IPS-NIHi7 (cell line): ENCODE data around the gene UBN2.

ENCODE experiments used
- DNase-seq: peaks from one replicate; pipeline ENCODE4 v3.0.0; 2012; ENCODE audit warnings: mixed read lengths; ENCODE audit errors: extremely low spot score

The UBN2 gene

GRCh38 chr7:139231513-139232376, 708 bp downstream of the UBN2 start:
- peak; percentile 50 for DNase-seq

- no peak for DNase-seq
Measured at GRCh38 chr7:139232377-139232717, 1.3 kb downstream of the UBN2 start.

DNA sequence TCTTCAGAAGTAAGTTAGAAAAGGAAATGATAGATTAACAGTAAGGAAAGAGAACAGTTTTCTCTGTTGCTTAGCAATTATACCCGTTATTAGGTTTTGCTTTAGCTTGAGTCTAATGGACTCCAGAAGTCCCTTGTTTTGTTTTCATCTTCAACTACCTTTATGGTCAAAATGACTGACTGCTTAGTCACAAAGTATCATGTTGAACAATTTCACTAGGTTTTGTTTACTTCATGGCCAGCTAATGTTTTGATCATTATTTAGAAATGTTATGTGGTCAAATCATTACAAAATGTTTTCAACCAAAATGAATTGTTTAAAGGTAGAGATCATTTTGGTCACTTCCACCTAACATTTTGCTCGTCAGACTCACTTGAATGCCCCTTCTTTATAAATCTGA, 1.9 kb downstream of the UBN2 start:
- no peak for DNase-seq

- DNase-seq = no peak
Measured at GRCh38 chr7:139241258-139241657, 10.2 kb downstream of the UBN2 start.

DNA sequence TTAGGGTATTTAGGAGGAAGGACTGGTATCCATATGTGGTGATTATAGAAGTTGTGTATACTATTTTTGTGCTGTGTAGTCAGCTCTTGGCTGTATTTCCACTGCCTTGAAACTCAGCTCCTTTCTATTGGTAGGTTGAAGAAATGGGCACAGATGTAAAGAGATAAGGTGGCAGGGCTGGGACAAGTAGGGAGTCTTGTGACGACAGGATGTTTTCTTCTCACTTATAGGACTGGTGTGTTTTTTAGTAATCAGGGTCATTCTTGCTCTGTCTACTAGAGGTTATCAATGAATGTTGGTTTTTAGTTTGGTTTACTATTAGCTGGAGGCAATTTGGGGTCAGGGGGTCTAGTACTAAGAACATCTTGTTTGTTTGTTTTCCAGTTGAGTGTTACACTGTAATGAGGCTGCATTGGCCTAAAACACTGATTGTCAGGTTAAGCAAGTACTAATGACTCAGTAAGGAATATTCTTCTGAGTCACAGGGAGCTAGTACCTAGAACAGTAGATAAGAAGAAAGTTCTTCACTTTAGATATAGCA, 11.8 kb downstream of the UBN2 start:
- no peak for DNase-seq

DNA sequence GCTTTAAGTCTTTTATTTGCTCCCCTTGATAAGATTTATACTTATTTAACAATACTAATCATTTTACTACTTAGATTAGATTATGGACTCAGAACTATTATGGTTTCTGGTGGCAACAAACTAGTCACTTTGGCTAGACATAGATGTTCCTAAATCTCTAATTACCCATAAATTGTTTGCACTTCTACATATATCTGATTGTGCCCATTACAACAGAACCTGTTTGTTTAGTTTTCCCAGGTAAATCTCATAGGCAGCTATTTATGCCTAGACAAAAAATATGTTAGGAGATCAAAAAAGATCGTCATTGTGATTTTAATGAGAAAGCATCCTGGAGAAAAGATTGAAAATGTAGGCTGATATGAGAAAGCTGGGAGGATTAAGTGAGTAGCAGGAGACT, 14.4 kb downstream of the UBN2 start:
- no peak for DNase-seq

DNA sequence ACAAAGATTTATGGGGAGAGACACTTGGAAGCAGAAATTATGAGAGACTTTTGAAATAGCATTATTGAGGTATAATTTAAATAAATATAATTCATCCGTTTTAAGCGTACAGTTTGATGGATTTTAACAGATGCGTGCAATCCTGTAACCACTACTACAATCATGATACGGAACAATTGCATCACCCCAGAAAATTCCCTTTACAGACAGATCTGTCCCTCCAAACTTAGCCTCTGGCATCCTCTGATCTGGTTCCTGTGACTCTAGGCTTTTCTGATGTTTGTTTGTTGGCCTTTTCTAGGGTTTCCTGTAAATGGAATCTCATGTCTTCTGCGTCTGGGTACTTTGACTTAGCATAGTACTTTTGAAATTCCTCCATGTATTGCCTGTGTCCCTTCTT, 15.5 kb downstream of the UBN2 start:
- no peak for DNase-seq

DNA sequence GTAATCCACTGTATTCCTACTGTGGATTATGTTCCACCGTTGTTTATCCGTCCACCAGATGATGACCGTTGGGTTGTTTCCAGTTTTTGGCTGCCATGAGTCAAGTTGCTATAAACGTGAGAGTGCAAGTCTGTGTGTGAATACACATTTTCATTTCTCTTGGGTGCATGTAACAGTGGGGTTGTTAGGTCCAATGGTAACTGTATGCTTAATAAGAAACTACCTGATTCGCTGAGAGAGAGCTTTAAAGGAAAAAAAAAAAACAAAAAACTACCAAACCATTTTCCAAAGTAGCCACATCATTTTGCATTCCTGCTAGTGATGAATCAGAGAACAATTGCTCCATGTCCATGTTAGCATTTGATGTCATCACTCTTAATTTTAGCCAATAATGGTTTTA, 15.9 kb downstream of the UBN2 start:
- no peak for DNase-seq

DNA sequence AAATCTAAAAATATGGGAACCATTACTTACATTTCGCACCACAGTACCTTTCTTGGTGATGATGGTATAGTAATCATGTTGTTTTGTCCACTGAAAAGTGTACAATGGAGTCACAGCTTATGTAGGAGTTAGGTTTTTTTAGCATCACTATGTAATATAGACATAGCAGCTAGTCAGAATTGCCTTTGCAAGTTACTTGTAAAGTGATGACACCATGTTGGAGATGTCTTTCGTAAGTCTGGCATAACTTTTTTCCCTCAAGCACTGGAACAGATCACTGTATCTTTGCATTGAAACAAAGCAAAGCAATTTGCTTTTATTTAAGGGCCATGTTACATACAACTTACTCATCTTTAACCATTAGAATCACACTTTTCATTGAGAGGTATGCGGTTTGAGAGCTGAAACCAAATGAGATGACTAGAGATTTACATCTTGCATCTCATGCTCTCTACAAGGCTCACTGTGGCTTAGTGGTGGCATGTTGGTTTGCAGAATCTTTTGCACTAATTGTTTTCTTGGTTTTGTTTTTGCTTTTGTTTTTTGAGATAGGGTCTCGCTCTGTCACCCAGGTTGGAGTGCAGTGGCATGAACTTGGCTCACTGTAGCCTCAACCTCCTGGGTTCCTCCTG, 18.3 kb downstream of the UBN2 start:
- DNase-seq = no peak

- no peak for DNase-seq
Measured at GRCh38 chr7:139252451-139252850, 21.4 kb downstream of the UBN2 start.

GRCh38 chr7:139254281-139254680, 23.2 kb downstream of the UBN2 start:
- no peak for DNase-seq

- no peak for DNase-seq
Measured at GRCh38 chr7:139254728-139255127, 23.7 kb downstream of the UBN2 start.

DNA sequence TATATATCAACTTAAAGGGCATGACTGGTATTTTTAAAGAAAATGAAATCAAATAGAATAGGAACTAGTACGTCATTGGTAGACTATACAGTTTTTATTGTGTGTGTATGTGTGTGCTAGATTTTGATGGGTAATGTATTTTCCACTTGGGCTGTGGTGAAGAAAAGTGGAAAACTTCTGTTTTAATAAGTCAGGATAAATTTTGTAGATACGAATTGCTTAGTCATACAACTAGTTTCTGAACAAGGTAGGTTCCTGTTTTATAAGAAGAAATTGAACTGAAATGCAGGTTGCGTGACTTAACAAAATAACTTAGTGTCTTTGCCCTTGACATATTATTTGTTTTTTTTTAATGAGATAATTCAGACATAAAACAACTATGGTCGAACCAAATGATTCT, 24.3 kb downstream of the UBN2 start:
- DNase-seq = no peak

DNA sequence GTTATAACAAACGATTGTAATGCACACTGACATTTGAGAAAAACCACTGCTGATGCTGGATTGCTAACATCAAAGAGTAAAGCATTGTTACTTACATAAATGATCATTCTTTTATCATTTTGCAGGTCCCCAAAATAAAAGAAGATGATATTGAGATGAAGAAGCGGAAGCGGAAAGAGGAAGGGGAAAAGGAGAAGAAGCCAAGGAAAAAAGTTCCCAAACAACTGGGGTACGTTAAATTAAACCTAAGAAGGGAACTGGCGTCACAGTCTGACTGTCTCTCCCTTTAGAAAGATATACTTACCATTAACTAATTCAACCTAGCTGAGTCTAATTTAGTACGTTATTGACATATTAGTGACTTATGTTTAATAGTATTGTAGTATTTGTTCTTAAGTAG, 28.1 kb downstream of the UBN2 start:
- DNase-seq = no peak

DNA sequence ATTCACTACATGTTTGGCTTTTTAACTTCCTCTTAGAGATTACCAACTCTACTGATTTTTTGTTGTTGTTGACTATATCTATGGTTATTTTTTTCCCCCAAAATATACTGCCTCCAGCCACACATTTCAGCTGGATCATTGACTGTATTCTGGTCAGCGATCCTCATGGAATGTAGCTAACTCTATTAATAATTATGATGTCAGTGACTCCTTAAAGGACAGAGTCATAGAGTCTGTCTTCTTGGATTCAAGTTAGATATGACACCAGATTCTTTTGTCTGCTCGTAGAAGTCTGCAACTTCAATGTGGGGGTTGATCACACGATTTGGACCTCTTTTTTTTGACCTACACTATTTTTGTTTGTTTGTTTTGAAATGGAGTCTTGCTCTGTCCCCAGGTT, 33.2 kb downstream of the UBN2 start:
- DNase-seq = no peak

GRCh38 chr7:139265673-139266072, 34.6 kb downstream of the UBN2 start:
- no peak for DNase-seq

- no peak for DNase-seq
Measured at GRCh38 chr7:139271718-139272628, 40.9 kb downstream of the UBN2 start.

DNA sequence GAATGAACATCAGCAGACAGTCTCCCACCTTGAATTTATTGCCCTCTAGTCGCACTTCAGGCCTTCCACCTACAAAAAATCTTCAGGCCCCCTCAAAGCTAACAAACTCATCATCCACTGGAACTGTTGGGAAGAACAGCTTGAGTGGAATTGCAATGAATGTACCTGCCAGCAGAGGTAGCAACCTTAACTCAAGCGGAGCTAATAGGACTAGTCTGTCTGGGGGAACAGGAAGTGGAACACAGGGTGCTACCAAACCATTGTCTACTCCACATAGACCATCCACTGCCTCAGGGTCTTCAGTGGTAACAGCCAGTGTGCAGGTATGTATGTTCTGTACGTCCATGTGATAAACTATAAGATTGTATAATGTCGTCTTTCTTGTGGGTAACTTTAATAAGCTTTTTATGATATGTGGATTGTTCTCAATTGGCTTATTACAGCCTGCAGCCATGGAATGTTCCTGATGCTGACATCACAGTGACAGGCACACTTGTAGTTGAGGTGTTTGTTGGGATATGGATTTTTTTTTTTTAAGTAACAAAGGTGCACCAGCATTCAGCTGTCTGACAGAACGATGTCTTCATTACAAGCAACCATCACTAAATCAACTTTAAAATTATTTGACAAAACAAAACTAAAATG, 53.3 kb downstream of the UBN2 start:
- no peak for DNase-seq

DNA sequence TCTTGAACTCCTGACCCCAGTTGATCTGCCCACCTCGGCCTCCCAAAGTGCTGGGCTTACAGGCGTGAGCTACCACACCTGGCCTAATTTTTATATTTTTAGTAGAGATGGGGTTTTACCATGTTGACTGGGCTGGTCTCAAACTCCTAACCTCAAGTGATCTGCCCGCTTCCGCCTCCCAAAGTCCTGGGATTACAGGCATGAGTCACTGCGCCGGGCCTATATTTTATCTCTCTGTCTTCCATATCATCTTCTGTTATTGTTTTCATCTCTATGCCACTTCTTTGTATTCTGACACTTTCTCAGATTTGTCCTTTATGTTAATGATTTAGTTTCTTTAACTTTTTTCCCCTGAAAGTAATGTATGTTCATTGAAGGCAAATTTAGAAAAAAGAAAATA, 55.1 kb downstream of the UBN2 start:
- no peak for DNase-seq

- DNase-seq = no peak
Measured at GRCh38 chr7:139292821-139293220, 61.8 kb downstream of the UBN2 start.

GRCh38 chr7:139293534-139293933, 62.5 kb downstream of the UBN2 start:
- no peak for DNase-seq

- DNase-seq = no peak
Measured at GRCh38 chr7:139294241-139294640, 63.2 kb downstream of the UBN2 start.
